HG02943 (cell line): ENCODE measurements around the gene DGCR8.

Source experiments
- ATAC-seq: cut with Tn5 transposase; IDR thresholded peaks from one replicate; pipeline ENCODE4 v1.9.1; 2021; ENCODE audit warnings: mild to moderate bottlenecking, low read depth, moderate library complexity; ENCODE audit not compliant: unreplicated experiment

Gene DGCR8

DNA sequence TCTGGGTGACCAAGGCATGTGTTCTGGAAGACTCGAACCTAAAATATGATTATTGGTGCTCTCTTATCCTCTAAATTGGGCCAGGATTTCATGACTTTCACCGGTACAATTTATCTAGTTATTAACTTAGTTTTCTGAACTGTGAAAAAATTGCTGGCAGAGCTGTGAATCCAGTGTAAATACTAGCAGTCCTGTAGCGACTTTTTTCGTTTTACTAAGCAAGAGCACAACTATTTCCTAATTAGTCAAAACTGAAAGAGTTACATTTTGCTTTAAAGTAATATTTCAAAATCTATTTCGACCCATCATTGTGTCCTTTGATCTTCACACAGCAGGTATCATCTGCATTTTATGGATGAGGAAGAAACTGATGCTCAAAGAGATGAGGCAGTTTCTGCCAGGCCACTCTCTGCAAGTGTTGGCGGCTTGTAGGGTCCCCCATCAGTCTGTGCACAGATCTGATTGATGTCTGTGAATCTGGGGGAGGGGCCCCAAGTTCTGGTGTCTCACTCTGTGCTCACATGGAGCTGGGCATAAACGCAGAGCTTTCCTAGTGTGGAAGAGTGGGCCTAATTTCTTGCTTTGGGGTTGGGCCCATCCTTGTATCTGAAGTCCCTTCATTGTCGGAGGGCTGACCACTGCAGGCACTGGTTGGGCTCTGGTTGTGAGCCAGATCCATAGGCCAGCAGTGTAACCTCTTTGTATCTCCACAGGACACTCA is 38.4 kb downstream of the DGCR8 start:
- no peak for ATAC-seq

DNA sequence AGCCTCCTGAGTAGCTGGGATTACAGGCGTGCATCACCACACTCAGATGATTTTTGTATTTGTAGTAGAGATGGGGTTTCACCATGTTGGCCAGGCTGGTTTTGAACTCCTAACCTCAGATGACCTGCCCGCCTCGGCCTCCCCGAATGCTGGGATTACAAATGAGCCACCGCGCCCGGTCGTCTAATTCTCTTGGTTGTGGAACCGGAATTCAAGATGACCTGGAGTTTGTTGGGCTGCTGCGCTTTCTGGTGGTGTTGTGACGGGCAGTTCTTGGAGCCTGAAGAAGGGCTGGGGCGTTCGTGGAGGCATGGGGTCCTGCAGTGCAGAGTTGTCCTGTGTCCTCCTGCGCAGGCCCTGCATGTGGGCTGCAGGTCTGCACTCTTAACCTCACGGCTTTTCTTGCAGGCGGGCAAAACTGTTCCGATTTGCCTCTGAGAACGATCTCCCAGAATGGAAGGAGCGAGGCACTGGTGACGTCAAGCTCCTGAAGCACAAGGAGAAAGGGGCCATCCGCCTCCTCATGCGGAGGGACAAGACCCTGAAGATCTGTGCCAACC is 41.9 kb downstream of the DGCR8 start:
- ATAC-seq: no peak

DNA sequence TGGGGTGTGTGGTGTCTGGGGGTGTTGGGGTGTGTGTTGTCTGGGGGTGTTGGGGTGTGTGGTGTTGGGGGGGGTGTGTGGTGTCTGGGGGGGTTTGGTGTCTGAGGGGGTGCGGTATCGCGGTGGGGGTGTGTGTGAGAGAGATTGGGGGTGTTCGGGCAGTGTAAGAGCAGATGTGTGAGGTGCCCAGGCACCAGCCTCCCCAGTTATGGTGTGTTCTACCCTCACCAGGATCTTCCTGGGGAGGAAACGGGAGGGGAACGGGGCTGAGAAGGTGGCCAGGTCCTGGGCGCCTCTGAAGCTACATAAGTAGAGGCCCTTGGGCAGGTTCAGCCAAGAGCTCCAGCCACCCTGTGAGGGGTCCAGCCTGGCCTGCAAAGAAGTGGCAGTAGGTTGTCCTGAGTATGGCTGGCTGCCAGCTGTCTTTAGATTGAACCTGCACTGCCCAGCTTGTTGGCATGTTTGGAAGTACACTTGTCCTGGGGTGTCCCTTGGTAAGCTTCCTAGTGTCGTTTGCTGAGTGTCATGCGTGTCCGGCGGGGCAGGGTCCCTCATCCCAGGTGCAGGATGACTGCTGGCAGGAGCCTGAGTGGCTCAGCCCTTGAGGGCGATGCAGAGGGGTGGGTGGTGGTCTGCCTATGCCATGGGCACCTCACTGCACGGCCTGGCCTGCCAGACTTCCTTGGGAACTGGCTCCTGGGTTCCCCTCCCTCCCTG is 43.5 kb downstream of the DGCR8 start:
- ATAC-seq: no peak

DNA sequence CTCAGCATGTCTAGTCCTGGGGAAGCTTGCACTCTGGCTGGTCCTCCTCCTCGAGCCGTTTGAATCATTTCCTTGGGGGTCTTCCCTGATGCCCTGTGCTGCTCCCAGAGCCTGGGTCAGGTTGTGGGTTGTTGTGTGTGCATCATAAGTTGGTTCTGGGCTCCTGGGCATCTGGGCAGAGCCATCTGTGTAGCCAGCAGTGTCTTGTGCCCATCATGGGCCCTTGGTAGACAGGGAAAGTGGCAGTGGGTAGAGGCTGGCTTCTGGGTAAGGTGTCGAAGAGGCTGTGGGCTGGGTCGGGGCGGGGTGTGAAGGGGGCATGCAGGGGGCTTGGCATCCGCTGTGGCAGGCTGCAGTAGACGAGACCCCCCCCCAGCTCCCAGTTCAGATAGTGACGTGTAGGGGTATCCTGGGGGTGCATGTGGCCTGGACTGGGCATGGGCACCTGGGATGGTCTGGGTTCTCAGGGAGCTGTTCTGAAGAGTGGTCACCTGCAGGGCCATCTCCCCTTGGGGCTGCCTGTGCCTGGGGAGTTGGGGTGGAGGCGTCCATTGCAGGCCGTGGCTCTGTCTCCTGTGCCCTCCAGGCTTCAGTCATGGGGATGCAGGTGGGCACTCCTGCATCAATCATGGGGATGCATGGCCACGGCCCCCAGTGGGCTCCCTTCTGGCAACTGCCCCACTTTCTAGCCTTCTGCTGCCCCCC is 44.2 kb downstream of the DGCR8 start:
- ATAC-seq: no peak

DNA sequence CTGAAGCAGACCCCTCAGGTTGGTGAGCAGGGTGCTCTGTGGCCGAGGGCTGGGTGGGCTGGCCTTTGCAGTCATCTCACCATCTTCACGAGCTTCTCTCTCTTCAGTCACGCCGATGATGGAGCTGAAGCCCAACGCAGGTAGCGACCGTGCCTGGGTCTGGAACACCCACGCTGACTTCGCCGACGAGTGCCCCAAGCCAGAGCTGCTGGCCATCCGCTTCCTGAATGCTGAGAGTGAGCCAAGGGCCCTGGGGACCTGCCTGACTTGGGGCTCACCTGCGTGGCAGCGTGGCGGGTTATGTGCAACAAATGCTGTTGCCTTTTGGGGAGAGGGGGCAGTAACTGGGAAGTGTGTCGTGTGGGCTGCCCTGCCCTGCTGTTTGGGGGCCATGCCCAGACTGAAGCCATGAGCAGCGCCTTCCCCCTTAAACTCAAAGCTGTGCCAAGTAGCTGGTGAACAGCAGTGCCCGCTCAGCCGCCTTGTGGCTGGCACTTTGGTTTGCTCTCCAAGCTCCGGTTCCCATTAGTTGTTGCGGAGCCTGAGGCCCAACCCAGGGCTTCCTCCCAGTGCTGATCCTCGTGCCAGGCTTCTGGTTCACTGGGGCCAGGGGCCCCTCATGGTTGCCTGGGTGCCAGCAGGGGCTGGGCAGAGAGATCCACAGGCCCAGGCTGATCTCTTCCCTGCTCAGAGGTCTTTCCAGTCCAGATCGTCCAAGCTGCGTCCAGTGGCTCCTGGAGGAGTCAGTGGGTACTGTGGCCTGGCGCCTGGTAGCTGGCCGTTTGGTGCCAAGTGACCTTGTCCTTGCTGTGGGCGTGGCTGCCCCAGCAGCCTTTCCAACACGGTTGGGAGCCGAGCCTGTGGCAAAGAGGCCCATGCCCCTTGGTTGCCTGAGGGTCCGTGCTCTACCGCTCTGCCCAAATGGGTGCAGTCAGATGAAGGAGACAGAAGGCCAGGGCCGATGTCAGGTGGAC is 45.4 kb downstream of the DGCR8 start:
- ATAC-seq: no peak

DNA sequence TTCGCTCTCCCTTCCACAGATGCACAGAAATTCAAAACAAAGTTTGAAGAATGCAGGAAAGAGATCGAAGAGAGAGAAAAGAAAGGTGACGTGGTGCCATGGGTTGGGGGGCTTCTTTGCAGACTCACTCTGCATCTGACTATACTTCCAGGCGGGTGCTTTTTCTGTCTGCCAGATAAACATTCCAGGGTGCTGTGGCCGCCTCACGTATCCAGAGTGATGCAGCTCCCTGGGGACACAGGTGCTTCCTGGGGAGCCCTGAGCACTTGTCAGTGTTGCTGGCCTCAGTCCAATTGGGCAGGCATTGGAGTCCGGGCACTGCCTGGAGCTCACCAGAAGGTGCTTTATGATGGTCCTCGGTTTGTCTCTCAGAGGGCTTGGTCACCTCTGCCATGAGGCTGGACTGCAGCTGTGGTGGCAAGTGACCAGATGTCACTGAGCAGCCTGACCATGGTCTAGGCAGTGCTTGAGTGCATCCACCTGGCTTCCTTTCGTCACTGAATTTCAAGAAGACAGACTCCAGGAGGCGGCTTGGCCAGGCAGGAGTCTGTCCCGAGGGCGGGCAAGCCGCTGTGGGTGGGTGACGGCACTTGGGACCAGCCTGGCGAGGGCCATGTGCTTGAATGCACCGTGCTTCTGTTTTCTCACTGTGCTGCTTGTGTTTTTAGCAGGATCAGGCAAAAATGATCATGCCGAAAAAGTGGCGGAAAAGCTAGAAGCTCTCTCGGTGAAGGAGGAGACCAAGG is 46.4 kb downstream of the DGCR8 start:
- no peak for ATAC-seq

DNA sequence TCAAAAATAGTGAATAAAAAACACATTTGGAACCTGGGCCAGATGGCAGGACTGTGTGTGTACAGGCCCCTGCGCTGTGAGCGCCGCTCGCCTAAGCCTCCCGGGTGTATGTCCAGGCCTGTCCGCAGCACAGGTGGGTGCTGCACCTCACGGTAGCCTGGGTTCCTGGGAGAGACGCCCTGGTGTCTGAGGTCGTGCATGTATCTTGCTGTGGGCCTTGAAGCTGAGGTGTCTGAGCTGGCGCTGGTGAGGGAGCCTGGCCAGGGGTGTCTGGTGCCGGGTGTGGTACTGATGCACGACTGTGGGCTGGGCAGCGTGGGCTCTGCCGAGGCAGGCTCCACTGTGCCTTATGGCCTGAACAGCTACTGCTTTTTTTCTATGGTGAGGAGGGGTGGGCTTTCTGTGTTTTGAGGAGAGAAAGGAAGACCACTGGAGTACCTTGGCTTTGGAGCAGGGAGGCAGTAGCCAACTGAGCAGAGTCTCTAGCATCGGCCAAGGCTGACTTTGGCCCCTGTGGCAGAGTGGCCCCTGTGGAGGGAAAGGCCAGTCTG is 47.4 kb downstream of the DGCR8 start:
- no peak for ATAC-seq

DNA sequence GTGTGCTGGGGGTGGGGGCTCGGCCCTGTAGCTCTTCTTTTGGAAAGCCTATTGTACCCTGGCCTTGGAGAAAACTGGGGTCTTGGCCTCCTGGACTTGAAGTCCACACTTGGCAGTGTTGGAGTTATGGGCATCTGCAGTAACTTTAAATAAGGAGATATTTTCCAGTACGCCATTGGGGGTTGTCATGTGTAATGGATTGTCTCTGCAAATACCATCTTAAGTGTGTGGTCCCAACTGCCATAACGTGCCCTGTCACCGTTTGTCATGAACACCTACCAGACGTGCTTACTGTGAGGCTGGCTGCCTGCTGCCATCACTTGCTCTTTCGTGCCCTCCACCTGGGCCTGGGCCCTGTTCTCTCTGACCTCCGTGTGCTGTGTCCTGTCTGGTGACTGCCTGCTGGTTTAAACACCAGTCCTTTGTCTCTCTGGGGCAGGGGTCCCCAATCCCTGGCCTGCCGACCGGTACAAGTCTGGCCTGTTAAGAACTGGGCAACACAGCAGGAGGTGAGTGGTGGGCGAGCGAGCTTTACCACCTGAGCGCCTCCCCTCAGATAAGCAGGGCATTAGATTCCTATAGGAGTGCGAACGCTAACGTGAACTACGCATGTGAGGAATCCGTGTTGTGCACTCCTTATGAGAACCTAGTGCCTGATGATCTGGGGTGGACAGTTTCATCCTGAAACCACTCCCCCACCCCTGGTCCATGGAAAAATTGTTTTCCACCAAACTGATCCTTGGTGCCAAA is 48.0 kb downstream of the DGCR8 start:
- ATAC-seq: no peak

DNA sequence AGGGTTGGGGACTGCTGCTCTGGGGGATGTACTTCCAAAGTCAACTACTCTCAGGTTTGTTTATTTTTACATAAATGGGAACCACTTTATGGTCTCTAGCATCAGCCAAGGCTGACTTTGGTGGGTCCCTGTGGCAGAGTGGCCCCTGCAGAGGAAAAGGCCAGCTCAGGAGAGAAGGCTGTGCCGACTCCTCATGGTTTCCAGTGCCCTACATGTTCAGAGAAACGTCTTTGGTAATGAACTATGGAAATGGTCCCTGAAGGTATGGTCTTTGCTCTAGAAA is 48.5 kb downstream of the DGCR8 start:
- ATAC-seq: no peak

DNA sequence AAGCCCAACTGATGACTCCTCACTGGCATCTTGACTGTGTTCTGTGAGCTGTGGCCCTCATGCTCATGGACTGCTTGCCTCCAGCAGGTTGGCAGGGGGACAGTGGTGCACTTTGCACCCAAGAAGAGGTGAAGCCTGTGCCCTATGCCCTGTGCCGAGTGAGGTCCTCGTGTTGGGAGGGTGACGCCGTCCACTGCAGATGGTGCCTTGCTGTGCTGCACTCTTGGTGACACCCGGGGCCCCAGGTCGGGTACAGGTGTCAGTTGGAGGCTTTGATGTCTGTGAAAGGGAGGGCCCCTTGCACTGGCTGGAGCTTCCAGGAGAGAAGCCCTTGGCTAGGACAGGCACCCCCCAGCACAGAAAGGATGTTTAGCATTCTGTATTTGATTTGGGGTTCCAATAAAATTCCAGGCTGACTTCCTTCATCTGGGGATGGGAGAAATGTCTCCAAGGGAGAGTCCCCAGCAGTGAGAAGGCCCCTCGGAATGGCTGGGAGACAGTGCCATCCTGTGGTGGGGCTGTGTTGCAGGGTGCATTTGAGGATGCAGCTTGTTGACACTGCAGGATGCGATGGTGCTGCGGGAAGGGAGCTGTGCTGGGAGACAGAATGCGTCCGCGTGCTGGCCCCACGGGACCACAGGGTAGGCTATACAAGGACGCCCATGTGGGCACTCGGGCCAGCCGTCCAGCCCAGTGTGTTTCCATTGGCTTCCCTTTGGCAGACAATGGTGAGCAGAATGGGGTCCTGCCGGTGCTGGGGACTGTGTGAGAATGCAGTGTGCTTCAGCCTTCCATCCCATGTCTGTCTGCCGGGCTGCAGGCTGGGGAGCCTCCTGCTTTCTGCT is 49.1 kb downstream of the DGCR8 start:
- no peak for ATAC-seq

DNA sequence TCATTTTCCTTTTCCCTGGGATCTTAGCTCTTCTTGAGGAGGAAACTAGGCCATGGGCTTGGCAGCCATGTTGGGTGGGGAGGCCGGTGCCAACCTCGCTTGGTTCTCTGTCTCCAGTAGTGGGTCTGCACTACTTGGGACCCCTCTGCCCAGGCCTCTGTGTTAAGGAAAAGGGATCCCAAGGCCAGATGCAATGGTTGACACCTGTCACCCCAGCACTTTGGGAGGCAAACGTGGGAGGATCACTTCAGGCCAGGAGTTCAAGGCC is 49.6 kb downstream of the DGCR8 start:
- ATAC-seq: no peak

DNA sequence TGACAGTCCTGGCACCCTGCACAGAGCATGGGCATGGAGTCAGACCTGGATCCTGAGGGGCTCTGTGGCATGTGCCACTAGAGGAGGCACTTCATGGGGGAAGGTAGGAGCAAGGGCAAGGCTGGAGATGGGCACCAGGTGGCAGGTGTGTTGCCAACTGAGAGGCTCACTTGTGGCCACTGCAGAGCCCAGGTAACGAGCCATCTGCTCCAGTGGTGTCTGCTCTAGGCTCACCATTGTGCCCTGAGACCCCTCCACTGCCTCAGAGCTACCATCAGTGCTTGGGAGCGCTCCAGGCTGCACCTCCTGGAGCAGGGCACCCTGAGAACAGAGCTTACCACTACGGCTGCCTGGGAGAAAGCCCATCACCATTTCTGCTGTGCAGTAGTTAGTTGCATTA is 50.3 kb downstream of the DGCR8 start:
- ATAC-seq: no peak

DNA sequence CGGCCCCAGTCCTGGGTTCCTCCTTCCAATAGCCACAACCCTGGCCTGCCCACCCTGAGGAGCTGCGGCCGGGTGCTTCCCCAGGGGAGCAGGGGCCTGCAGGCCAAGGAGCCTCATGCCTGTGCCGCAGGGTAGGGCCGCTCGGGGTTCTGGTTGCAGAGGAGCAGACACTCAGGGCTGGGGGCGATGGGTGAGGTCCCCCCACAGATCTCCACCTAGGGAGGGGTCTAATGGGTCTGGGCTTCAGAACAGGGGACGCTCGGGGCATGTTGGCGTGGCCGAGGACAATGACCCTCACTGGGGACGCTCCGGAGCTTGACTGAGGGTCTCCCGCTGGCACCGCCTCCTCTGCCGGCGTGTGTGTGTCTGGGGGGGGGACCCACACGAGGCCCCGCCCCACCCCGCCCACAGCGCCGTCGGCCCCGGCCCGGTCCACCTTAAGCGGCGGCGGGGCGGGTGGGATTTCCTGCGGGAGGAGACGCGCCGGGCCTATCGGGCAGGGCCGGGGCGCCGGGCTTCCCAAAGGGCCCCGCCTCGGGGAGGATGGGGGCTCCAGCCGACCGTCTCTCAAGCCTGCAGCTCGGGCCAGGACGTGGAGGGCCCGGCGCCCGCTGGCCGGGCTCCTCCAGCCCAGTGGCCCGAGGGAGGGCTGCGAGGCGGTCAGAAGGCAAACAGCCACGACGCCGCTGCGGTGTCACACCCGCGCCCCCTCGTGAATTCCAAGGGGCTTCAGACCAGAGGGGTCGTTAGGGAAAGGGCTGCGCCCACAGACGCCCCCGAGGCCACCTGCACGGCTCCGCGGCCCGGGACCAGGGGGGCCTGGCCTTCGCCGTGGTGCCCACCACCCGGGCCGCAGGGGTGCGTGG is 50.9 kb downstream of the DGCR8 start:
- ATAC-seq: no peak

DNA sequence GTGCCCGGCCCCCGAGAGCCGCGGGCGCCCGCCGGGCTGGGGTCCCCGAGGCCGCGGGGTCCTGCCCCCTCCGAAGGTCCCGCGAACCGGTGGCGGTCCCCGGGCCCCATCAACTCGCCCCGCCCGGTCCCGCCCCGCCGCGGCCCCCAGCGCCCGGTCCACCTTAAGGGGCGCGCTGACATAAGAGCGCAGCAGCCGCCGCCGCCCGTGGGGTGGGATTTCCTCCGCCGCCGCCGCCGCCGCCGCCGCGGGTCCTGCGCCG is 51.5 kb downstream of the DGCR8 start, which contains the start of gene ZDHHC8:
Gene ZDHHC8, plus strand, starts transcription at position 208 of the 262 bp plus-strand sequence. CDS start 144 bp downstream, outside the sequence.
- no peak for ATAC-seq

DNA sequence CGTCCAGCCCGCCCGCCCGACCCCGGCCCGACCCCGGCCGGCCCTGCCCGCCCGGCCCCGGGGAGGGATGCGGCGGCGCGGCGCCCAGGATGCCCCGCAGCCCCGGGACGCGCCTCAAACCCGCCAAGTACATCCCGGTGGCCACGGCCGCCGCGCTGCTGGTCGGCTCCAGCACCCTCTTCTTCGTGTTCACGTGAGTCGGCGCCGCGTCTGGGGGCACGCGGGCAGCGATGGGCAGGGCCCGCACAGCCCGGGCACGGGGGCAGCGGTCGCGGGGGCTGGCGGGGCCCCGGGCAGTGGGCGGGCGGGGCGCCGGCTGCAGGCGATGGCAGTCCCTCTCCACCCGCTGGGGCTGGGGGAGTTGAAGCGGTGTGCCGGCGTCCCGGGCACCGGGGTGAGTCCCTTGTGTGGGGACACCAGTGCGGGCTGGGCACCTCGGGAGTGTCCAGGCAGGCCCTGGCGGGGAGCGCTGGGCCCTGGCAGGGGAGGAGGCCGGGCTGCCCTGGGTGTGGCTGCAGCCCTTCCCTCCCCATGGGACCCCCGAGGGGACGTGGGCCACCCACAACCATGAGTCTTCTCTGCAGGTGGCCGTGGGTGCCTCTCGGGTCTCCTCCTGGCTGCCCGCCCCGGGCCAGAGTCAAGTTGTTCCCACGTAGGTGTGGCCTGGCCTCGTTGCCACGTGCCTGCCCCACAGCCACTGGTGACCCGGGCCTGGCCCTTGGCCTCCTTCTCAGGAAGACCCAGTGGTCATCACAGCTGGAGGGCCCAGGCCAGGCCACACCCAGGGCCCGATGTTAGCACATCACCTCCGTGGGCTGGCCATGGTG is 52.0 kb downstream of the DGCR8 start:
- ATAC-seq: no peak

DNA sequence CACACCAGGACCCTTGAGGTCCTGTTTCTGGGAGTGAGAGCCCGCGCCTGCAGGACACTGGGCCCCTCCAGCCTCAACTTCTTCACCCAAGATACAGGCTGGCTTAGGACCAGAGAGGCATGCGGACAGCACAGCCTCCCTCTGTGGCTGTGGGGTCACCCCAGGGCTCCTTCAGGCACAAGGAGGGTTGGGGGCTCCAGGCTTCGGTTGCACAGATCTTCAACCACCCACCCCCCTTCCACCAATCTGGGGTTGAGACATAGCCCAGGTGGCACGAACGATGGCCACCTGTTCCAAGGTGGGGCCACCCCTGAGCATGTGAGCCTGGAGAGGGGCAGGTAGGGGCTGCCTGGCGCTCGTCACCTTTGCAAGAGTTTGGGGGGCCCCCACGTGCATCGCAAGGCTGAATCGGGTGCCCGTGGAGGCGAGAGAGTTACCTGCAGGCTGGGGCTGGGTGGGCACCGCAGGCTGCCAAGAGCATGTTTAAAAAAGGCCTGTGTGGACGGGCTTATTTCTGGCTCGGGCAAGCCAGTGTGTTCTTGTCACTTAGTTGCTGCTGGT is 52.7 kb downstream of the DGCR8 start:
- no peak for ATAC-seq
